HG02973 (cell line): ENCODE results near the gene TNFRSF19.
A peak's percentile ranks its signal among the peaks of the same experiment; 100 is the strongest.
"Not testable (repeated sequence)": the region's sequence is repeated elsewhere in the genome, so short reads cannot be mapped to it uniquely, and the experiment has no call there.

Experiments
- ATAC-seq: cut with Tn5 transposase; IDR thresholded peaks from one replicate; pipeline ENCODE4 v1.9.1; 2021; ENCODE audit warnings: moderate library complexity; ENCODE audit not compliant: unreplicated experiment

The TNFRSF19 gene

GRCh38 chr13:23652909-23653726 lies 82.9 kb downstream of the TNFRSF19 start:
- no peak for ATAC-seq

- ATAC-seq = no peak
These were observed 84.2 kb downstream of the TNFRSF19 start for GRCh38 chr13:23654111-23655110.

GRCh38 chr13:23655321-23655720 lies 85.1 kb downstream of the TNFRSF19 start:
- no peak for ATAC-seq

GRCh38 chr13:23656637-23657371 lies 86.6 kb downstream of the TNFRSF19 start:
- peak; percentile 87 for ATAC-seq

- no peak for ATAC-seq
These were observed 88.8 kb downstream of the TNFRSF19 start for GRCh38 chr13:23658929-23659541.

- ATAC-seq = no peak
These were observed 90.0 kb downstream of the TNFRSF19 start for GRCh38 chr13:23660249-23660648.

GRCh38 chr13:23666582-23666981 lies 96.4 kb downstream of the TNFRSF19 start:
- no peak for ATAC-seq

- ATAC-seq = no peak
These were observed 97.5 kb downstream of the TNFRSF19 start for GRCh38 chr13:23667750-23668149.

GRCh38 chr13:23668562-23668961 lies 98.3 kb downstream of the TNFRSF19 start:
- ATAC-seq = no peak

GRCh38 chr13:23670793-23671192 lies 100.6 kb downstream of the TNFRSF19 start:
- ATAC-seq = no peak

- no peak for ATAC-seq
These were observed 101.2 kb downstream of the TNFRSF19 start for GRCh38 chr13:23671377-23671776.

GRCh38 chr13:23671897-23672296 lies 101.7 kb downstream of the TNFRSF19 start:
- no peak for ATAC-seq

- no peak for ATAC-seq
These were observed 102.4 kb downstream of the TNFRSF19 start for GRCh38 chr13:23672616-23673015.

GRCh38 chr13:23673354-23673753 lies 103.1 kb downstream of the TNFRSF19 start:
- no peak for ATAC-seq

GRCh38 chr13:23673867-23674605 lies 103.8 kb downstream of the TNFRSF19 start:
- ATAC-seq = no peak

GRCh38 chr13:23674795-23675640 lies 104.8 kb downstream of the TNFRSF19 start:
- no peak for ATAC-seq

- ATAC-seq = not testable (repeated sequence)
These were observed 107.6 kb downstream of the TNFRSF19 start for GRCh38 chr13:23677679-23678288.

- no peak for ATAC-seq
These were observed 108.6 kb downstream of the TNFRSF19 start for GRCh38 chr13:23678795-23679194.
